Gastroesophageal sphincter (tissue), 4 donors: ENCODE measurements around the gene FBXO11. TPM values are rescaled to one million over a fixed set of nuclear protein-coding genes. Genes with fewer than 3 reads are reported as not detected.

Experiments
- ATAC-seq: fragments of 150-250 bp; one replicate; pipeline ENCODE4 v1.9.1; 2016; ENCODE audit warnings: mild to moderate bottlenecking, moderate library complexity
- H3K27ac ChIP-seq, 4 donors: fragments of 200-600 bp; sonication (generic) in 3 of 4; 1 replicate in 3 of 4; 2 replicates in 1 of 4; pipeline ENCODE4 v1.5.1; 2016 to 2019
- H3K27me3 ChIP-seq: fragments of 200-600 bp; sonication (generic); one replicate; pipeline ENCODE4 v1.5.1; 2019
- H3K36me3 ChIP-seq, 2 donors: fragments of 200-600 bp; sonication (generic); one replicate each; pipeline ENCODE4 v1.5.1; 2019; ENCODE audit warnings: control low read depth in 1 of 2
- H3K4me1 ChIP-seq, 3 donors: fragments of 200-600 bp; sonication (generic); 1 replicate in 2 of 3; 2 replicates in 1 of 3; pipeline ENCODE4 v1.5.1; 2016 to 2019; ENCODE audit warnings: control low read depth in 2 of 3
- H3K4me3 ChIP-seq, 2 donors: fragments of 200-600 bp; sonication (generic); one replicate each; pipeline ENCODE4 v1.5.1; 2019; ENCODE audit warnings: mild to moderate bottlenecking in 1 of 2, moderate library complexity in 1 of 2
- H3K9me3 ChIP-seq, 3 donors: fragments of 200-600 bp; sonication (generic); one replicate each; pipeline ENCODE4 v1.5.1; 2017 to 2019; ENCODE audit warnings: control low read depth in 2 of 3
- CTCF ChIP-seq, 4 experiments: fragments of 200-600 bp in 2 of 4; fragments of 450-650 bp in 2 of 4; sonication (generic) in 1 of 4; IDR thresholded peaks; one replicate each; pipeline ENCODE4 v1.5.1; 2017 to 2019; ENCODE audit warnings: antibody characterized with exemption in 4 of 4, mild to moderate bottlenecking in 2 of 4, moderate library complexity in 2 of 4
- EP300 ChIP-seq: sonication (generic); formaldehyde crosslinking; IDR thresholded peaks from one replicate; pipeline ENCODE4 v1.6.1; 2017; ENCODE audit warnings: antibody characterized with exemption, mild to moderate bottlenecking
- POLR2A ChIP-seq, 2 donors: fragments of 450-650 bp; IDR thresholded peaks; one replicate each; pipeline ENCODE4 v1.6.1; 2017; ENCODE audit warnings: antibody characterized with exemption in 2 of 2, mild to moderate bottlenecking in 2 of 2, moderate library complexity in 1 of 2
- POLR2AphosphoS5 ChIP-seq: sonication (generic); formaldehyde crosslinking; IDR thresholded peaks from one replicate; pipeline ENCODE4 v1.6.1; 2017; ENCODE audit warnings: antibody characterized with exemption
- WGBS, 2 donors: methylation state at CpG; one replicate each; pipeline ENCODE4 v1.1.5; 2018; ENCODE audit warnings: low coverage in 1 of 2; 5-methylcytosine and 5-hydroxymethylcytosine counted together
- total RNA-seq, 4 donors: library from RNA; depleted of rRNA; stranded (reverse); fragments of >200 nt; gene quantifications; one replicate each; pipeline ENCODE4 v1.1.0, GENCODE V29; 2016

Gene FBXO11
- total RNA-seq, 4 donors from 2014 or later, result 39.7 to 59.5 (median 50.8) TPM

- Histone ChIP-seq H3K27me3 (no peaks in the 10 kb centered on the region), H3K36me3 (no peaks in the 10 kb centered on the region), H3K27ac (no peak overlapping the region), H3K4me3 (no peak overlapping the region), H3K9me3 (no peaks in the 10 kb centered on the region), H3K4me1 (peaks cover 0 to 63% (median 0%) of the 10 kb centered on the region in 3 donors)
- no peak for ATAC-seq
- TF ChIP-seq EP300 (no peak), POLR2A (IDR thresholded peaks at IDR 0.05) (no peak), CTCF (IDR thresholded peaks at IDR 0.05) (no peak), POLR2AphosphoS5 (no peak)
- WGBS, 2 donors, result 60 to 88% methylated on average over 2 of the region's 2 CpGs
Measured at GRCh38 chr2:47849368-47849767, 56.9 kb downstream of the FBXO11 start.

GRCh38 chr2:47844162-47844561, 62.1 kb downstream of the FBXO11 start:
- H3K4me1 ChIP-seq, result peaks cover 0 to 43% (median 0%) of the 10 kb centered on the region in 3 donors
- no peak overlapping the region for H3K27ac ChIP-seq
- no peaks in the 10 kb centered on the region for H3K27me3 ChIP-seq
- no peak overlapping the region for H3K4me3 ChIP-seq
- TF ChIP-seq EP300 (no peak), CTCF (IDR thresholded peaks at IDR 0.05) (no peak), POLR2A (IDR thresholded peaks at IDR 0.05) (no peak), POLR2AphosphoS5 (no peak)
- H3K9me3 ChIP-seq, result no peaks in the 10 kb centered on the region
- ATAC-seq, result no peak
- 93 to 96% methylated on average over 2 of the region's 2 CpGs for WGBS, 2 donors
- no peaks in the 10 kb centered on the region for H3K36me3 ChIP-seq

GRCh38 chr2:47843407-47843806, 62.9 kb downstream of the FBXO11 start:
- ATAC-seq, result no peak
- WGBS, 2 donors, result 100% methylated on average over 1 of the region's 1 CpG; no CpG with 5 or more reads in 1 of the 2 donors

DNA sequence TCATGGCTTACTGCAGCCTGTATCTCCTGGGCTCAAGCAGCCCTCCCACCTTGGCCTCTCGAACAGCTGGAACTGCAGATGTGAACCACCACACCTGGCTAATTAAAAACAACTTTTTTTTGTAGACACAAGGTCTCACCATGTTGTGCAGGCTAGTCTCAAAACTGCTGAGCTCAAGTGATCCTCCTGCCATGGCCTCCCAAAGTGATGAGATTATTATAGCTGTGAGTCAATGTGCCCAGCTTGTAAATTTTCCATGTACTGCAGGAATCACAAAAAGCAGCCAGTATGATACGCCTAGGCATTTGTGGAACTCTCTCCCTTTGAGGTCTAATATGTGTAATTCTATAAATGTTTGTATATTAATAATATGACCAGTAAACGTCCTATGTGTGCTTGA, 63.5 kb downstream of the FBXO11 start:
- Histone ChIP-seq H3K4me3 (no peak overlapping the region), H3K36me3 (peaks cover 0 to 12% of the 10 kb centered on the region in 2 donors), H3K27ac (no peak overlapping the region), H3K27me3 (no peaks in the 10 kb centered on the region), H3K4me1 (peaks cover 0 to 35% (median 0%) of the 10 kb centered on the region in 3 donors), H3K9me3 (no peaks in the 10 kb centered on the region)
- ATAC-seq, result no peak
- TF ChIP-seq CTCF (IDR thresholded peaks at IDR 0.05) (no peak), EP300 (no peak), POLR2AphosphoS5 (no peak), POLR2A (IDR thresholded peaks at IDR 0.05) (no peak)
- WGBS, 2 donors, result 56 to 61% methylated on average over 3 of the region's 3 CpGs

More at GRCh38 chr2:47843407-47843806, 62.9 kb downstream of the FBXO11 start:
- TF ChIP-seq POLR2AphosphoS5, result no peak
- TF ChIP-seq EP300, result no peak
- TF ChIP-seq POLR2A (IDR thresholded peaks at IDR 0.05), result no peak
- TF ChIP-seq CTCF (IDR thresholded peaks at IDR 0.05), result no peak
- Histone ChIP-seq H3K4me3 (no peak overlapping the region), H3K9me3 (no peaks in the 10 kb centered on the region), H3K27me3 (no peaks in the 10 kb centered on the region), H3K27ac (no peak overlapping the region), H3K4me1 (peaks cover 0 to 38% (median 0%) of the 10 kb centered on the region in 3 donors), H3K36me3 (peaks cover 0 to 6% of the 10 kb centered on the region in 2 donors)

GRCh38 chr2:47838686-47839085, 67.6 kb downstream of the FBXO11 start:
- TF ChIP-seq EP300, result no peak
- no peak for TF ChIP-seq POLR2A (IDR thresholded peaks at IDR 0.05)
- TF ChIP-seq CTCF (IDR thresholded peaks at IDR 0.05), result no peak
- TF ChIP-seq POLR2AphosphoS5, result no peak
- H3K9me3 ChIP-seq, result no peaks in the 10 kb centered on the region
- WGBS, 2 donors, result 70 to 71% methylated on average over 4 of the region's 4 CpGs
- no peak overlapping the region for H3K4me3 ChIP-seq
- H3K27me3 ChIP-seq, result no peaks in the 10 kb centered on the region
- peaks cover 3 to 53% of the 10 kb centered on the region in 2 donors for H3K36me3 ChIP-seq
- no peak for ATAC-seq
- H3K27ac ChIP-seq, result no peak overlapping the region
- H3K4me1 ChIP-seq, result peaks cover 0 to 11% (median 0%) of the 10 kb centered on the region in 3 donors
